ES-I3 (cell line): ENCODE measurements around the gene CLSTN2.

Source experiments
- H3K36me3 ChIP-seq: 2 replicates; pipeline ENCODE4 v1.6.1; 2013; ENCODE audit warnings: mild to moderate bottlenecking, low read length, control low read depth, moderate library complexity; ENCODE audit not compliant: insufficient read depth
- H3K4me1 ChIP-seq: 2 replicates; pipeline ENCODE4 v1.6.1; 2013; ENCODE audit warnings: mild to moderate bottlenecking, control low read depth, low read length; ENCODE audit not compliant: insufficient read depth
- H3K9ac ChIP-seq: 2 replicates; pipeline ENCODE4 v1.6.1; 2013; ENCODE audit warnings: low read depth, mild to moderate bottlenecking, low read length, moderate library complexity
- H3K9me3 ChIP-seq: 2 replicates; pipeline ENCODE4 v1.6.1; 2013; ENCODE audit warnings: mild to moderate bottlenecking, low read length, moderate library complexity; ENCODE audit not compliant: control insufficient read depth, insufficient read depth

Gene CLSTN2

DNA sequence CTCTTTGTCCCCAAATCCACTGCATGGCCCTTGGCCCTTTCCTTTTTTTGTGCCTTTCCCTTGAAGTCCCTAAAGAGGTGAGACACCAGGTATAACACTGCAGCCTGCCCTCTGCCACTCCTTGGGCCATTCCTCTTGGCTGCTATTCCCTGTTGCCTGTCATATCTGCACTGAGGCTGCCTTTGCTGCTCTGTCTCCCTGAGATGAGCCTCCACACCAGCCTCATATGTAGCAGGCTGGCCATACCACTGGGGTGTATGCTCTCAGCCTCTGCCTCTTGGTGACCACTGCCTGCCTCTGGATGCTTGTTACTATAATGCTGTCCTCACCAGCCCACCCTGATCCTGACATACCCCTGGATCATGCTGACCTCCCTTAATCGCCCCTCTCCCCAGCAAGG, 252.0 kb downstream of the CLSTN2 start:
- no peak overlapping the region for H3K9ac ChIP-seq
- no peaks in the 10 kb centered on the region for H3K4me1 ChIP-seq
- no peaks in the 10 kb centered on the region for H3K36me3 ChIP-seq
- H3K9me3 ChIP-seq, result no peaks in the 10 kb centered on the region

DNA sequence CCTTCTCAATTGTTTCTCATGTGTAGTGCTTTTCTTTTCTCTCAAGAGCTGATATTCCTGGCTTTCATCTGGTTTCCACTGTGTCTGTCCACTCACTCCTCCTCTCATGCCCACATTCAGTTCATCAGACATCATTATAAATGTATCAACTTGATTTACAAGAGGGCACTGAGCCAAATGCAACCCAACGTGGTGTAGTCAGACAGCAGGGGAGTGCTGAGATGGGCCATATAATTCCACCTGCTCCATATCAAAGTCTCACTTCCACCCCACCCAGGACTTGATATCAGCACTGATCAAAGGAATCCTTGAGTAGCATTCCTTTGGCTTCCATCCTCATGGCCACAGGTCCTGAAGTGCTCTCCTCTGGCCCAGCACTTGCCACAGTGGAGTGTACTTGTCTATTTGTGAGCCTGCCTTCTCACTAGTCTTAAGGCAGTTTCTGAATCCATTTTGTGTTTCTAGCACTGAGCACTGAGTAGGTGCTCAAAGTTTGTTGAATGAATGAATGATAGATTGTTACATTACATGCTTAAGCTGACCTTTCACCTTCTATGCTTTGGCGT, 252.8 kb downstream of the CLSTN2 start:
- no peaks in the 10 kb centered on the region for H3K9me3 ChIP-seq
- no peak overlapping the region for H3K9ac ChIP-seq
- no peaks in the 10 kb centered on the region for H3K4me1 ChIP-seq
- no peaks in the 10 kb centered on the region for H3K36me3 ChIP-seq

DNA sequence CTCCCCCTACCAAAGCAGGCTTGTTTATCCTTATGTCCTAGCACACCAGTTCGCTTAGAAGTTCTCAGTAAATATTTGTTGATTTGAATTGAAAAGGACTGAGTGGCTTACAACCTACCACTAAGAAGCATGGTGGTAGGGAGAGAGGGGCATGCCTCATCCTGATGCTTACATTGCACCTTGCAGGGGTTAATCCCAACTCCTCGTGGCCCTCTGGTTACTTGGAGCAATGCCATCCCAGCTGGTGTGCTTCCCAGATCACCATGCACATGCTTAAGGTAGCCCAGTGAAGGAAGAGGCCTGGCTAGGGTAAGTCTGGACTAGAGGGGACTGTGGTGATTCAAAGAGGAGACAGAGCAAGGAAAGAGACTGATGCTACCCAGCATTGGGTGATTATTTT, 253.3 kb downstream of the CLSTN2 start:
- Histone ChIP-seq H3K9me3 (no peaks in the 10 kb centered on the region), H3K4me1 (no peaks in the 10 kb centered on the region), H3K9ac (no peak overlapping the region), H3K36me3 (no peaks in the 10 kb centered on the region)

DNA sequence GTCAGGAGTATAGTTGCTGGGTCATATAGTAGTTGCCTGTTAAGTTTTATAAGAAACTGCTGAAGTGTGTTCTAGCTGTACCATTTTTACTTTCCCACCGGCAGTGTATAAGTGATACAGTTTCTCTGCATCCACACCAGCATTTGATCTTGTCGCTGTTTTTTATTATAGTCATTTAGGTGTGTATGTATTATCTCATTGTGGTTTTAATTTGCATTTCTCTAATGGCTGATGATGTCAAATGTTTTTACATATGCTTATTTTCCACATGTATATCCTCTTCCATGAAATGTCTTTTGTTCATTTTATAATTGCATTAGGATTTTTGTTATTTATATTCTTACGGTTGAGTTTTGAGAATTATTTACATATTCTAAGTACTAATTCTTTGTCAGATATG, 254.3 kb downstream of the CLSTN2 start:
- H3K36me3 ChIP-seq, result no peaks in the 10 kb centered on the region
- no peaks in the 10 kb centered on the region for H3K4me1 ChIP-seq
- no peaks in the 10 kb centered on the region for H3K9me3 ChIP-seq
- H3K9ac ChIP-seq, result no peak overlapping the region

DNA sequence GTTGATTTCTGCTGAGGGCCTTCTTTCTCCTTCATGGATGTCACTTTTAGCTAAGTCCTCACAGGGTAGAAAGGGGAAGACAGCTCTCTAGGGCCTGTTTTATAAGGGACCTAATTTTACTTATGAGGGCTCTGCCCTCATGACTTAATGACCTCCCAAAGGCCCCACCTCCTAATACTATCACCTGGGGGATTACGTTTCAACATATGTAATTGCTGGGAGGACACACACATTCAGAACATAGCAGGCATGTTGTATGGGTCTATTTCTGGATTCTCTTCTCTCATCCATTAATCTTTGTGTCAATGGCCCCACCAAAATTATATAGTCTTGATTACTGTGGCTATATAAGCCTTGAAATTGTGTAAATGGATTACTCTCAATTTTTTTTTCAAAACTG, 255.0 kb downstream of the CLSTN2 start:
- no peaks in the 10 kb centered on the region for H3K9me3 ChIP-seq
- no peaks in the 10 kb centered on the region for H3K4me1 ChIP-seq
- H3K36me3 ChIP-seq, result no peaks in the 10 kb centered on the region
- H3K9ac ChIP-seq, result no peak overlapping the region

DNA sequence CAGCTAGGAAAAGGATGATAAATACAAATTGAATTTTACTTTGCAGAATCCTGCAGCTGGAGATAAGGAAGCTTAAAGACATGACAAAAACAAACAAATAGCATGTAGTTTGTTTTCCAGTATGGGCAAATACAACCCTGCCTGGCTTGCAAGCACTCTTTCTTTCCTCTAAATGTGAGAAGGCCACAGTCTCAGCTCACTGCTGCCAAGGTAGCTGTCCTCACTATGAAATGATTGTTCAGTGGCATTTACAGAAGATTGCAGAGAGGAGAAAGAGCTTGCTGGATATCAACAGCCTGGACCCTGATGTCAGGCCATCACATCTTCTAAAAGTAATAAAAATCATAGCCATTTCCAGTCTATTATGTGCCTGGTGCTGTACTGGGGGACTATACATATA, 262.0 kb downstream of the CLSTN2 start:
- H3K4me1 ChIP-seq, result no peaks in the 10 kb centered on the region
- no peaks in the 10 kb centered on the region for H3K9me3 ChIP-seq
- H3K36me3 ChIP-seq, result no peaks in the 10 kb centered on the region

DNA sequence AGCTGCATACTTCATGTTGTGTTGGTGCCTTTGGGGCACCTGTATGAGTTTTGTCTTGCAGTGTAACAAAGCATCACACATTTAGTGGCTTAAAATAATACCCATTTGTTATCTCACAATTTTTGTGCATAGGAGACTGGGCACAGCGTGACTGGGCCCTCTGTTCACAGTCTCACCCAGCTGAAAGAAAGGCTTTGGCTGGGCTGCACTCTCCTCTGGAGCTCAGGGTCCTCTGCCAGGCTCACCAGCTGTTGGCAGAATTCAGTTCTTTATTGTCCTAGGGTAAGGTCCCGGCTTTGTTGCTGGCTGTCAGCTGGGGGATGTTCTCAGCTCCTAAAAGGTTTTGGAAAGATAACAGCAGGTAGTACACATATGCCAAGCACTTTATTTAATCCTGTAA, 263.3 kb downstream of the CLSTN2 start:
- H3K9ac ChIP-seq, result no peak overlapping the region
- no peaks in the 10 kb centered on the region for H3K9me3 ChIP-seq
- H3K36me3 ChIP-seq, result no peaks in the 10 kb centered on the region
- peaks cover 5% of the 10 kb centered on the region; the same call in 1 of the 2 replicates for H3K4me1 ChIP-seq

More for the DNA sequence above, 262.0 kb downstream of the CLSTN2 start:
- H3K9ac ChIP-seq, result no peak overlapping the region

DNA sequence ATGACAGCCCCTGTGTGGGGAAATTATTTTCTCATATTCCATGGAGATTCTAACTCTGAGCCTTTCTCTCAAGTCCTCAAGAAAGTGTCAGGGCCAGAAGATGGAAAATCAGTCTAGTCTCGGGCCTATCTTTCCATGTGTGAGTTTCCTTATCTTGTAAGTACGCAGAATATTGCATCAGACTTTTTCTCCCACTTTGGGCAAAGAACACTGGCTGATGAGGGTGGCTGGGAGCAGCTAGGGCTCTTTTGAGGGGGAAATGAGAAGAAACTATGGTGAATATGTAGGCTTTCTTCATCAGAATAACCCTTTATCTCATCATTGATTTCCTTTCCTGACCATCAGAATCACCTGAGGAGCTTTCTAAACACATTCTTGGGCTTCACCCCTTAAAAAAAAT, 264.0 kb downstream of the CLSTN2 start:
- Histone ChIP-seq H3K4me1 (peaks cover 12% of the 10 kb centered on the region), H3K9me3 (no peaks in the 10 kb centered on the region), H3K36me3 (no peaks in the 10 kb centered on the region), H3K9ac (no peak overlapping the region)

DNA sequence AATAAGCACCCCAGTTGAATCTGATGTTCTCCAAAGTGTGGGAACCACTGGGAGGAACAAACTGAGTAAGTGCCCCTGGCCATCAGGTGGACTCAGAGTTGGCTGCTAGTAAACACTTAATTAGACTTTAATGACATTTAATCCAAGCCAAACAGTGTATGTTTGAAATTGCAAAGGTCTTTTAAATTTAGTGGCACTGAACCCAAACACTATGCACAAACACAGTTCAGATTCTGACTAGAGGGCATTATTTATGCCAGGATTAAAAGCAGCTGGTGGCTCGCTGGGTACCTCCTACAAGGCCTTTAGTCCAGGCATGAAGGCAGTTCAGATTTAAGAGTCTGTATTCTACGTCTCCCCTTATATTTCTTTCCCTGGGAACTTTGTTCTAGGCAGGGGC, 264.8 kb downstream of the CLSTN2 start:
- Histone ChIP-seq H3K4me1 (peaks cover 18% of the 10 kb centered on the region), H3K9me3 (no peaks in the 10 kb centered on the region), H3K9ac (no peak overlapping the region), H3K36me3 (no peaks in the 10 kb centered on the region)

DNA sequence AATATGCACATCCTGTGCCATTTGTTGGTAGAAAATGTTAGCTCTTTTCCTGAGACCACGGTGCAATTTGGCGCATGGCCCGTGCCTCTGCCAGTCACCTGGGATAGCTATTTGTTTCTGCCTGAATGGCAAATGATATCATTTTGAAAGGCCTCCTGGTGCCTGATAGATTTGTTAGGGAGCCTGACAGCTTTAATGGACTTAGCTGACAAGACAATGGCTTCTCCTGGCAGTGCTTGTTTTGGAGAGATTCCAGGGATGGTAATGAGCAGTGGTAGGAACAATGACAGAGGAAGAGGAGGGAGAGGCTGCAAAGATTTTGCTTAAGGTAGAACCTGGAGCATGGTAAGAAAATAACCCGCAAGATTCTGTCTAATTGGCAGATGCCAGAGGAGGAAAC, 268.5 kb downstream of the CLSTN2 start:
- H3K36me3 ChIP-seq, result no peaks in the 10 kb centered on the region
- peaks cover 29% of the 10 kb centered on the region for H3K4me1 ChIP-seq
- H3K9ac ChIP-seq, result no peak overlapping the region
- H3K9me3 ChIP-seq, result no peaks in the 10 kb centered on the region

DNA sequence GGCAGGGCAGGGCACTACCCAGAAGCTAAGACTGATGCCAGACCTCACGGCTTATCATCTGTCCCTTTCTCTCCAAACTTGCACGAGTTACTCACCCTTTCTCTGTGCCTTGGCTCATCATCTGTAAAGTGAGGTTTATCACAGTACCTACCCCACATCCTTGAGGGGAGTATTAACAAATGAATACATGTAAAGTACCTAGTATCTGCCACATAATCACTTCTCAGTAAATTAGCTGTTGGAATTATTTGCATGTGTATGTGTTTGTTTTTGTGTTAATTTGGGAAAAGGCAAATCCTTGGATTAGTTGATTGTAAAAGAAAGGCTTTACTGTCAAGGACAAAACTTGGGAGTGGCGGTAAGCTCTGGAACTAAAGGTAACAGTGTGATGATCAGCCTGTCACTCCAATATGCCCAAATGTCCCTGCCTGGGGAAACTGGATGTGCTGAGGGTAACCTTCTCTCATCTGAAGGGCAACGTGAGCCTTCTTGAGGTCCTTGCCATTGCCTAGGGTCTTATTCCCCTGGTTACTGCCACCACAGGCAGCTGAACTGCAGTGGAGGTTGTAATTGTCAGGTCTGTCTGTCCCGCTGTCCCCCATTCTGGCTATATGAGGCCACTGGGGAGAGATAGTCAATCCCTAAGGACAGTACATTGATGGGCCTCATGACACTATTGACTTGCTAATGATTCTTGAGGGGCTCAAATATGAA, 269.4 kb downstream of the CLSTN2 start:
- no peaks in the 10 kb centered on the region for H3K36me3 ChIP-seq
- no peaks in the 10 kb centered on the region for H3K9me3 ChIP-seq
- H3K9ac ChIP-seq, result no peak overlapping the region
- peaks cover 29% of the 10 kb centered on the region for H3K4me1 ChIP-seq

DNA sequence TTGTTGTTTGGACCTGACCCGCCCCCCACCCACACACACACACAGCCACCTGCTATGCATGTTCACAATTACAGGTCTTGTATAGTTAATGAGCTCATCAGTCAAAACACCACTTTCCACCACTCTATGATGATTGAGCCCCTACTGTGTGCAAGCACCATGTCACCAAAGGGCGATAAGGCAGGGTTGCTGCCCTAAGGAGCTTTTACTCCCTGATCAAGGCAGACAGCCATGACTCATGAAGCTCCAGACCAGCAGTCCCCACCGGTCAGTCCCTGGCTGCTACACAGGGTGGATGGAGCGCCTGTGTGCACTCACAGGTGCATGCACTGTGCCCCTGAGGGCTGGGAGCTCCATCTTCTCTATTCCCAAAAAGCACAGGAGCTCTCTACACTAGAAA, 270.6 kb downstream of the CLSTN2 start:
- H3K9me3 ChIP-seq, result no peaks in the 10 kb centered on the region

DNA sequence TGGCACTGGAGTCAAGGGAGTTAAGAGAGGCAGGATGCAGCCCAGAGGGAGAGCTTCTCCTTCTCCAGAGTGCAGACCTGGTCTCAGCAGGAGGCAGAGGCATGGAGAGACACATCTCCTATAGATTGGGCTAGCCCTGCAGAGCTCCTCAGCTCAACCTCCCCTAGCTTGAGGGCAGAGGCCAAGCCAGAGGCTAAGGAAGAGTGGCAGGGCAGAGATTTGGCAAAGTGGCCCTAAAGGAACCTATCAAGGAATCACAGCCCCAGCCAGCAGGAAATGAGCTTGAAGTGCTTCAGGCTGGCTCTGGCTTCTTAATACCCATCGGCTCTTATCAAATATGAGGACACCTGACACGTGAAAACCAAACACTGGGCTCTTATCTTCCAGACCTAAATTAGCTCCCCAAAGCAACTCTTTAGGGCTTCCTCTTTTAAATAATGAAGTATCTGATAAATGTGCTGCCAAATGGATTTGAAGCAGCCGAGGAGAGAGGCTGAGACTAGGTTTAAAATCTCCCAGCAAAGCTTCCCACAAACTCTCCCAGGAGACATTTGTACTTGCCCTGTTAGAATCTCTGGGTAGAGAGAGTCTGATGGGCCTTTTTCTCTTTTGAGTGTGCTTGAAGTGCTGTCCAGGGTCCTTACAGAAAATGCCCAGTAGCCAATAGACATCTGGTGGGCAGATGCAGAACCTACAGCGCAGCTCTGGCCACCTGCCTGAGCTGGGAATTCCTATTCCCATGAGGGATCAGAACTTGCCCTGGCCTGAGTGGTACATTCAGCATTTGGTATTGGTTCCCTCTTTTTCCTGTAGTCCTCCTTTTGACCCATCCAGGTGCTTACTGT, 271.4 kb downstream of the CLSTN2 start:
- peaks cover 29% of the 10 kb centered on the region for H3K4me1 ChIP-seq

More for the DNA sequence above, 270.6 kb downstream of the CLSTN2 start:
- Histone ChIP-seq H3K36me3 (no peaks in the 10 kb centered on the region), H3K9ac (no peak overlapping the region), H3K4me1 (peaks cover 29% of the 10 kb centered on the region)

DNA sequence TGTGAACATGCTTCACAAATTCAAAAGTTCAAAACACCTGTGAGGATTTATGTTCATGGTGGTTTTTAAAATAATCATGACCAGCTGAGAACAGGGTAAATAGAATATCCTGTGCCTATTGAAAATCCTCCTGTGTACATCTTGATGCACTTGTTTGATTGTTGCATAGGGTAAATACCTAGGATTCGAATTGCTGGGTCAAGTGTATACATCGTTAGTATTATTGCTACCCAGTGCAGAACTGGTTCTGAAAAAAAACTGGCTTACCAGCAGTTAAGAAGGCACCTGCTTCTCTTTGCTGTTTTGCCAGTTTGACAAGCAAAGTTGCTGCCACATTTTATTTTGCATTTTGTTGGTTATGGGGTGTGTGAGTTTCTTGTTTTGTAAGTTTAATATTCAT, 272.6 kb downstream of the CLSTN2 start:
- Histone ChIP-seq H3K4me1 (peaks cover 29% of the 10 kb centered on the region), H3K9ac (no peak overlapping the region), H3K36me3 (no peaks in the 10 kb centered on the region), H3K9me3 (no peaks in the 10 kb centered on the region)

More for the DNA sequence above, 271.4 kb downstream of the CLSTN2 start:
- H3K9me3 ChIP-seq, result no peaks in the 10 kb centered on the region
- H3K9ac ChIP-seq, result no peak overlapping the region
- H3K36me3 ChIP-seq, result no peaks in the 10 kb centered on the region

DNA sequence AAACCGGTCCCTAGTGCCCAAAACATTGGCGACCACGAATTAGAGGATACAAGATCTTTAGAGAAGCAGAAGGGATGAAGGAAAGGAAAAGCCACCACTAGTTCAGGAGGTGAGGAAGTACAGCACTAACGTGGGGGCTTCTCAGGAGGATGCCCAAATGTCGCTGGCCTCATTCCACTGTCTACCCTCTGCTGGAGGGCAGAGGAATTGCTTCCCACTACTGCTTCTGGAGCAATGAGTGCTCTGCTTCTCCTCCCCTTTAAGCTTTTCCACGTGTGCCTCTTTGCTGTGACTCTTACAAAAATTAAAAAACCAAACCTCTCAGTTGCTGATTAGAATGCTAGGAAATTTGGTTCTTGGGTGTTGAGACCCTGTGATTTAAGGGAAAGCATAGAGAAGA, 281.3 kb downstream of the CLSTN2 start:
- Histone ChIP-seq H3K9me3 (no peaks in the 10 kb centered on the region; the same call in 1 of the 2 replicates), H3K9ac (no peak overlapping the region), H3K4me1 (no peaks in the 10 kb centered on the region; the same call in 1 of the 2 replicates), H3K36me3 (no peaks in the 10 kb centered on the region)
